Suprapubic skin (tissue), 4 donors: ENCODE measurements around the gene PIGR.

ENCODE experiments used
- CTCF ChIP-seq, 2 donors: fragments of 200-600 bp in 1 of 2; fragments of 450-650 bp in 1 of 2; sonication (generic) in 1 of 2; IDR thresholded peaks; one replicate each; pipeline ENCODE4 v1.5.1; 2016 to 2019; ENCODE audit warnings: antibody characterized with exemption in 2 of 2, mild to moderate bottlenecking in 1 of 2, moderate library complexity in 1 of 2
- EP300 ChIP-seq: sonication (generic); formaldehyde crosslinking; IDR thresholded peaks from one replicate; pipeline ENCODE4 v1.6.1; 2017; ENCODE audit warnings: antibody characterized with exemption
- POLR2A ChIP-seq, 2 donors: fragments of 450-650 bp; IDR thresholded peaks; one replicate each; pipeline ENCODE4 v1.6.1; 2017; ENCODE audit warnings: antibody characterized with exemption in 2 of 2, mild to moderate bottlenecking in 2 of 2, moderate library complexity in 2 of 2
- POLR2AphosphoS5 ChIP-seq, 3 donors: sonication (generic); formaldehyde crosslinking; IDR thresholded peaks; one replicate each; pipeline ENCODE4 v1.6.1; 2017; ENCODE audit warnings: antibody characterized with exemption in 3 of 3

DNA sequence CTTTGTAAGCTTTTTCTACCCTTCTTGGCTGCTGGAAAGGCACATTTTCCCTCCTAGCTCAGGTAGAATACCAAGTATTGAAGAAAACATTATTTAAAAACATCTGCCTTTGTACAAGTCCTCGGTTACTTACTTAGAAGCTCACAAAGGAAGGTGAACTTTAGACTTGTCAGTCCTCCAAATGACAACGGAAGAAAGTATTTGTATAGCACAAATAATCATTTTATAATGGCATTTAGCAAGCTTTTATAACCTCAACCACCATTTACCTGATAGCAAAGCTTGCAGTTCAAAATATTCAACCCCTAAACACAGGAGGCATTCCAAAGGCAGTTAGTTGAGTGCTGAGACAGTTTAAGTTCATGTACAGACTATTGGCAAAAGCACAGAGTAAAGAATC is 26.5 kb upstream of the PIGR start:
- TF ChIP-seq CTCF (IDR thresholded peaks at IDR 0.05) (no peak), POLR2AphosphoS5 (IDR thresholded peaks at IDR 0.05) (no peak), POLR2A (IDR thresholded peaks at IDR 0.05) (no peak), EP300 (no peak)
